ENCODE measurements around the gene ZC2HC1B. TPM values are rescaled to one million over a fixed set of nuclear protein-coding genes. Genes with fewer than 3 reads are reported as not detected.

ZC2HC1B gene
- polyA plus RNA-seq, 3 donors from 2014 or later = not detected

- DNase-seq = no peak
- Mint-ChIP-seq H3K27ac (no peak overlapping the region), H3K27me3 (ENCODE audit: low read depth in 3 of 3) (peaks cover 0 to 2% (median 0%) of the 10 kb centered on the region in 3 donors), H3K9me3 (no peaks in the 10 kb centered on the region), H3K4me3 (no peak overlapping the region), H3K4me1 (no peaks in the 10 kb centered on the region), H3K36me3 (peaks cover 0 to 8% (median 7%) of the 10 kb centered on the region in 3 donors)
Observed at GRCh38 chr6:143950875-143951274, 86.6 kb downstream of the ZC2HC1B start.

GRCh38 chr6:143952060-143952778 is 87.9 kb downstream of the ZC2HC1B start:
- Mint-ChIP-seq H3K36me3 (peaks cover 0 to 7% (median 7%) of the 10 kb centered on the region in 3 donors), H3K4me1 (no peaks in the 10 kb centered on the region), H3K4me3 (no peak overlapping the region), H3K9me3 (no peaks in the 10 kb centered on the region), H3K27me3 (ENCODE audit: low read depth in 3 of 3) (peaks cover 0 to 2% (median 0%) of the 10 kb centered on the region in 3 donors), H3K27ac (no peak overlapping the region)
- no peak for DNase-seq

GRCh38 chr6:143952947-143953701 is 88.8 kb downstream of the ZC2HC1B start:
- H3K27ac Mint-ChIP-seq = no peak overlapping the region
- H3K9me3 Mint-ChIP-seq = no peaks in the 10 kb centered on the region
- H3K4me3 Mint-ChIP-seq = no peak overlapping the region
- no peak for DNase-seq
- no peaks in the 10 kb centered on the region for H3K4me1 Mint-ChIP-seq
- peaks cover 0 to 2% (median 0%) of the 10 kb centered on the region in 3 donors for H3K27me3 Mint-ChIP-seq (ENCODE audit: low read depth in 3 of 3)
- H3K36me3 Mint-ChIP-seq = peaks cover 0 to 7% (median 3%) of the 10 kb centered on the region in 3 donors

DNA sequence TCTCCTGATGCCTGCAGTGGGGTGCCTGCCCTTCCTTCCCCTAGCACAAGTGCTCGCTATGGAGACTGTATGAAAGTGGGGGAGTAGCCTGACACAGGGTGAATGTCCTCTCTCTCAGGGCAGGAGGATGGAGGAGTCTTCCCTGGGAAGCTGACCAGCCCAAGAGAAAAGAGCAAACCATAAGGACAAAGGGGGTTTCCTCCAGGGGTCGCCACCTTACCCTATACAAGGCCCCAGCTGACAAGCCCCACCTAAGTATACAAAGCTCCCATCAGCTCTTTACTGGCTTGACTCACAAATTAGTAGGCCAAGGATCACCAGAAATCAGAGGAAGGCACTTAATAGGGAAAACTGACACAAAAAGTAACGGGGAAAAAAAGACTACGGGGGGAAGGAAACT is 89.6 kb downstream of the ZC2HC1B start:
- no peak for DNase-seq
- Mint-ChIP-seq H3K27me3 (ENCODE audit: low read depth in 3 of 3) (peaks cover 0 to 2% (median 0%) of the 10 kb centered on the region in 3 donors), H3K4me3 (no peak overlapping the region), H3K27ac (no peak overlapping the region), H3K36me3 (peaks cover 0 to 4% (median 0%) of the 10 kb centered on the region in 3 donors), H3K4me1 (no peaks in the 10 kb centered on the region), H3K9me3 (no peaks in the 10 kb centered on the region)

- Mint-ChIP-seq H3K4me1 (no peaks in the 10 kb centered on the region), H3K27me3 (ENCODE audit: low read depth in 3 of 3) (no peaks in the 10 kb centered on the region), H3K9me3 (no peaks in the 10 kb centered on the region), H3K27ac (no peak overlapping the region), H3K4me3 (no peak overlapping the region), H3K36me3 (no peaks in the 10 kb centered on the region)
- no peak for DNase-seq
Observed at GRCh38 chr6:143955971-143956370, 91.7 kb downstream of the ZC2HC1B start.

DNA sequence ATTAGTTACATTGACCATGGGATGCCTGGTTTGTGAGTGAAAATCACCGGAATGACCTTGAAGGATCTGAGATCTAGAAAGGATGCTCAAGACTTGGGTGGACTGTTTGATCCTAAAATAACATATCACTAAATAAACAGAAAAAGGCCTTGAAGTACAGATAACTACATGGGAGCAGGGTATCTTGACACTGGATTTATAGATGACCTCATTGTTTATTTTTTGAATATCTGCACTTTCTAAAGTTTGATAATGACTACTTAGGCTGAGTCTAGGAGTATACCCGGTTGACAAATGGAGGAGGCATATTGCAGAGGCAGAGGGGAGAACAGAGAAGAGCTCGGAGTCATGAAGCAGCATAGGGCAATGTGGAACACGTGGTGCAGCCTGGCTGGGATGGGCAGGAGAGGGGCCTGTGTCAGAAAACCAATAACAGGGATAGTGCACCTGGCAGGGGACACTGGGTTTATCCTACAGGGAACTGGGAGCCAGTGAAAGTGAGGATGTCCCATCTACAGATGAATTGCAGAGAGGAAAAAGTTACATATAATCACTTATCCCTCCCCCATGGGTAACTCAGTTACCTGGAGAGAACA is 93.5 kb downstream of the ZC2HC1B start:
- H3K36me3 Mint-ChIP-seq = no peaks in the 10 kb centered on the region
- no peak overlapping the region for H3K27ac Mint-ChIP-seq

DNA sequence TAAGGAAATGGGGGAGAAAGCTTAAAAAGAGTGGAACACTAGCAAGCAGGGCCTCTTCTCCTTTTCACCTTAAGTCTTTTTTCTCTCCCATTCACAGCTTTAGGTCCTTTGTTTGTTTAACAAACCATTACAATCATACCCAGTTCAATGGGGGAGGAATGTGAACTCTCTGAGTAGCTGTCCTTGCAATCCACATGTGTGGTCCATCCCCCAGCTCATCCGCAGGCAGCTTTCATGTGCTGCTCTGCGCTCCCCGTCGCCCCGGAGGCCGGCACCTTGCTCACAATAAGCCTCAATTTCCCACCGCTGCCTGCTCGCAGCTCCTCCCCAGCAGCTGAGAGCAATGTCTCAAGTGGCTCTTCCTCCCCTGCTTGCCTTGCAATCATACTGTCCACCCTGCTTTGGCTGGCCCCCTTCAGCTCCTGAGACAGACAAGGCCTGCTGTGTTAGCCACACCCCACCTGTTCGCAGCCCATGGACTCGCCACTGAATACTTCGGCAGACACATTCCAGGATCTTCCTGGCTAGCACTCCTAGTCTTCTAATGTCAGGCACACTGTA is 94.6 kb downstream of the ZC2HC1B start:
- no peak overlapping the region for H3K4me3 Mint-ChIP-seq
- DNase-seq = no peak
- H3K27me3 Mint-ChIP-seq (ENCODE audit: low read depth in 3 of 3) = peaks cover 0 to 2% (median 0%) of the 10 kb centered on the region in 3 donors
- H3K4me1 Mint-ChIP-seq = no peaks in the 10 kb centered on the region
- no peaks in the 10 kb centered on the region for H3K9me3 Mint-ChIP-seq
- H3K36me3 Mint-ChIP-seq = no peaks in the 10 kb centered on the region
- H3K27ac Mint-ChIP-seq = no peak overlapping the region

More for the DNA sequence above, 93.5 kb downstream of the ZC2HC1B start:
- no peak for DNase-seq
- Mint-ChIP-seq H3K4me1 (no peaks in the 10 kb centered on the region), H3K9me3 (no peaks in the 10 kb centered on the region), H3K4me3 (no peak overlapping the region), H3K27me3 (ENCODE audit: low read depth in 3 of 3) (no peaks in the 10 kb centered on the region)

DNA sequence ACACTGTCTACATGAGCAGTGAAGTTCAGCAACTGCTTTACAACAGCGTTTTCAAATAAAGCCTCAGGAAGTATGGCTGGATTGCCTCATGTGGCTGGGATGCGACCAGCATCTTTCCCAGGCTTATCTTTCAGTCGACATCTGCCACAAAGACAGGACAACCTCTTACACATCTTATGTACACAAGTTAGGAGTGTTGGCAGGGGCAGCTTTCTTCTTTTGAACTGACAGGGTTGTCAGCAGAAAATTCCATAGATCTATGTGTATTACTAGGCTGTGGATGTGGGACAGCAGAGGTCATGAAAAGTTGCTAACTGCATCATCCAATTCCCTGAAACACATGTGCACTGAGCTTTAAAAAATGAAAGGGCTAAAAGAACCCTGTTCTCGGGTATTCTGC is 95.7 kb downstream of the ZC2HC1B start:
- peaks cover 0 to 4% (median 0%) of the 10 kb centered on the region in 3 donors for H3K36me3 Mint-ChIP-seq
- H3K27ac Mint-ChIP-seq = no peak overlapping the region
- no peaks in the 10 kb centered on the region for H3K9me3 Mint-ChIP-seq
- no peaks in the 10 kb centered on the region for H3K4me1 Mint-ChIP-seq
- no peak overlapping the region for H3K4me3 Mint-ChIP-seq
- peaks cover 0 to 2% (median 2%) of the 10 kb centered on the region in 3 donors for H3K27me3 Mint-ChIP-seq (ENCODE audit: low read depth in 3 of 3)
- no peak for DNase-seq

GRCh38 chr6:143961066-143961465 is 96.8 kb downstream of the ZC2HC1B start:
- H3K9me3 Mint-ChIP-seq = no peaks in the 10 kb centered on the region
- H3K27me3 Mint-ChIP-seq (ENCODE audit: low read depth in 3 of 3) = peaks cover 1 to 2% (median 2%) of the 10 kb centered on the region in 3 donors
- H3K27ac Mint-ChIP-seq = no peak overlapping the region
- H3K4me1 Mint-ChIP-seq = peaks cover 3 to 11% of the 10 kb centered on the region in 2 donors
- peaks cover 0 to 4% (median 0%) of the 10 kb centered on the region in 3 donors for H3K36me3 Mint-ChIP-seq
- H3K4me3 Mint-ChIP-seq = no peak overlapping the region
- no peak for DNase-seq

- H3K9me3 Mint-ChIP-seq = no peaks in the 10 kb centered on the region
- no peak overlapping the region for H3K27ac Mint-ChIP-seq
- no peak overlapping the region for H3K4me3 Mint-ChIP-seq
- H3K27me3 Mint-ChIP-seq (ENCODE audit: low read depth in 3 of 3) = peaks cover 1 to 2% (median 2%) of the 10 kb centered on the region in 3 donors
- peaks cover 3 to 17% of the 10 kb centered on the region in 2 donors for H3K4me1 Mint-ChIP-seq
- DNase-seq = no peak
- peaks cover 0 to 4% (median 0%) of the 10 kb centered on the region in 3 donors for H3K36me3 Mint-ChIP-seq
Observed at GRCh38 chr6:143961886-143962878, 97.9 kb downstream of the ZC2HC1B start.

- Mint-ChIP-seq H3K27ac (no peak overlapping the region), H3K27me3 (ENCODE audit: low read depth in 3 of 3) (peaks cover 1 to 2% (median 2%) of the 10 kb centered on the region in 3 donors), H3K36me3 (peaks cover 0 to 4% (median 0%) of the 10 kb centered on the region in 3 donors), H3K4me1 (peaks cover 3 to 17% of the 10 kb centered on the region in 2 donors), H3K9me3 (no peaks in the 10 kb centered on the region), H3K4me3 (no peak overlapping the region)
- no peak for DNase-seq
Observed at GRCh38 chr6:143963158-143963919, 99.1 kb downstream of the ZC2HC1B start.

DNA sequence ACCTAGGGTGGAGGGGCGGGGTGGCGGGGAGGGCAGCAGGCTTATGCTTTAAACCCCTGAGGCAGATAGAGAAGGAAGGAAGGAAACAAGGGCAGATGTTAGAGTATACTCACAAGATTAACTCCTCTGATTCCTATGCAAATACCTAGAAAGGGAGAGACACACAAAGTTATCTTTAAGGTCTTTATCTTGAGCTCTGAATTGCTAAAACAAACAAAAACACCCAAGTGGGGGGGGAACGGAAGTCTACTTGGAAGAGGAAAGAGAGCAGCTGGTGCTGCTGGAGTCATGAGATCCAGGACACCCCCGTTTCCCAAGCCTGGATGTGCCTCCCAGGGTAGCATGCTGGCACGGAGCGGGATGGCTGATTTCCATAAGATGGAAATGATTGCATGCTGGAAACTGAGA is 100.4 kb downstream of the ZC2HC1B start:
- Mint-ChIP-seq H3K4me1 (peaks cover 3 to 17% of the 10 kb centered on the region in 2 donors), H3K9me3 (no peaks in the 10 kb centered on the region), H3K27ac (no peak overlapping the region), H3K36me3 (peaks cover 0 to 4% (median 0%) of the 10 kb centered on the region in 3 donors), H3K4me3 (no peak overlapping the region), H3K27me3 (ENCODE audit: low read depth in 3 of 3) (peaks cover 1 to 3% (median 2%) of the 10 kb centered on the region in 3 donors)
- DNase-seq = no peak
